ENCODE measurements around the gene IRS1.

IRS1 gene

GRCh38 chr2:226825056-226825455 lies 25.4 kb upstream of the IRS1 start:
- no peak for DNase-seq (ENCODE audit: low spot score)

GRCh38 chr2:226818930-226819329 lies 19.3 kb upstream of the IRS1 start:
- no peak for DNase-seq (ENCODE audit: low spot score)

- DNase-seq (ENCODE audit: low spot score): peak; percentile 45
Observed at GRCh38 chr2:226813148-226813701, 13.6 kb upstream of the IRS1 start.

GRCh38 chr2:226803410-226803809 lies 3.8 kb upstream of the IRS1 start:
- no peak for DNase-seq (ENCODE audit: low spot score)

GRCh38 chr2:226802573-226802972 lies 3.0 kb upstream of the IRS1 start:
- DNase-seq (ENCODE audit: low spot score): peak; percentile 24

- peak; percentile 90 for DNase-seq (ENCODE audit: low spot score)
Observed at GRCh38 chr2:226800941-226801784, 1.5 kb upstream of the IRS1 start.

- DNase-seq (ENCODE audit: low spot score): no peak
Observed at GRCh38 chr2:226799976-226800940, 638 bp upstream of the IRS1 start.

GRCh38 chr2:226798422-226799210 lies 1.0 kb downstream of the IRS1 start:
- DNase-seq (ENCODE audit: low spot score): peak; percentile 60

GRCh38 chr2:226797989-226798421 lies 1.6 kb downstream of the IRS1 start:
- no peak for DNase-seq (ENCODE audit: low spot score)

- peak; percentile 24 for DNase-seq (ENCODE audit: low spot score)
Observed at GRCh38 chr2:226797289-226797988, 2.2 kb downstream of the IRS1 start.

- peak; percentile 75 for DNase-seq (ENCODE audit: low spot score)
Observed at GRCh38 chr2:226796840-226797288, 2.8 kb downstream of the IRS1 start.

- DNase-seq (ENCODE audit: low spot score): peak; percentile 18
Observed at GRCh38 chr2:226796012-226796839, 3.4 kb downstream of the IRS1 start.

GRCh38 chr2:226795281-226796011 lies 4.2 kb downstream of the IRS1 start:
- no peak for DNase-seq (ENCODE audit: low spot score)

GRCh38 chr2:226794751-226795171 lies 4.9 kb downstream of the IRS1 start:
- no peak for DNase-seq (ENCODE audit: low spot score)

GRCh38 chr2:226794196-226794661 lies 5.4 kb downstream of the IRS1 start:
- no peak for DNase-seq (ENCODE audit: low spot score)

- DNase-seq (ENCODE audit: low spot score): no peak
Observed at GRCh38 chr2:226793646-226794045, 6.0 kb downstream of the IRS1 start.

GRCh38 chr2:226792155-226792881 lies 7.3 kb downstream of the IRS1 start:
- DNase-seq (ENCODE audit: low spot score): no peak

GRCh38 chr2:226791487-226792081 lies 8.0 kb downstream of the IRS1 start:
- peak; percentile 98 for DNase-seq (ENCODE audit: low spot score)
